Caco-2 (cell line): ENCODE results near the gene PEX1. TPM values are rescaled to one million over a fixed set of nuclear protein-coding genes. Genes with fewer than 3 reads are reported as not detected.

Experiments used
- BruUV-seq: library from RNA; stranded (reverse); fragments of 400-500 nt; replicated peaks from 2 replicates; lab custom pipeline; 2021; lab: Mats Ljungman, UMichigan
- CTCF ChIA-PET: fragments of 300-600 bp; sonication (Branson Sonifier 250); formaldehyde crosslinking; loops from one replicate; lab custom pipeline; 2022; ENCODE audit warnings: antibody characterized with exemption; lab: Charles Lee
- POLR2A ChIA-PET: fragments of 300-600 bp; sonication (Branson Sonifier 250); formaldehyde crosslinking; loops from one replicate; lab custom pipeline; 2022; ENCODE audit warnings: antibody characterized with exemption; lab: Charles Lee
- DNase-seq, 2 experiments: peaks; one replicate each; pipeline versions ENCODE4 v3.0.0 to v3.0.0-alpha.2; 2020 to 2022
- H3K27me3 ChIP-seq: replicated peaks from 2 replicates; pipeline ENCODE4 v1.6.0; 2011; ENCODE audit warnings: low read length; ENCODE audit not compliant: control insufficient read depth, insufficient read depth
- H3K36me3 ChIP-seq: 2 replicates; pipeline ENCODE4 v1.5.1; 2011; ENCODE audit warnings: low read length; ENCODE audit not compliant: control insufficient read depth, insufficient read depth
- H3K4me1 ChIP-seq: fragments of 250-450 bp; sonication (Bioruptor Pico); 2 replicates; pipeline ENCODE4 v1.5.1; 2020; ENCODE audit warnings: mild to moderate bottlenecking
- H3K4me3 ChIP-seq: 2 replicates; pipeline ENCODE4 v1.5.1; 2011; ENCODE audit warnings: low read depth, mild to moderate bottlenecking, control low read depth, low read length
- H3K9me3 ChIP-seq: fragments of 250-450 bp; sonication (Bioruptor Pico); 2 replicates; pipeline ENCODE4 v1.5.1; 2020; ENCODE audit warnings: mild to moderate bottlenecking, moderate library complexity
- H3K27ac Mint-ChIP-seq: one replicate; pipeline ENCODE4 v1.8.0; 2022; ENCODE audit warnings: mixed read lengths; ENCODE audit not compliant: unreplicated experiment
- H3K27me3 Mint-ChIP-seq: one replicate; pipeline ENCODE4 v1.8.0; 2022; ENCODE audit warnings: mixed read lengths; ENCODE audit not compliant: insufficient read depth, unreplicated experiment
- H3K36me3 Mint-ChIP-seq: one replicate; pipeline ENCODE4 v1.8.0; 2022; ENCODE audit warnings: mild to moderate bottlenecking, mixed read lengths; ENCODE audit not compliant: insufficient read depth, unreplicated experiment
- H3K4me1 Mint-ChIP-seq: one replicate; pipeline ENCODE4 v1.8.0; 2022; ENCODE audit warnings: low read depth, mixed read lengths; ENCODE audit not compliant: unreplicated experiment
- H3K4me3 Mint-ChIP-seq: one replicate; pipeline ENCODE4 v1.8.0; 2022; ENCODE audit warnings: mild to moderate bottlenecking, moderate library complexity, mixed read lengths; ENCODE audit not compliant: unreplicated experiment
- H3K9me3 Mint-ChIP-seq: one replicate; pipeline ENCODE4 v1.8.0; 2022; ENCODE audit warnings: mixed read lengths; ENCODE audit not compliant: unreplicated experiment
- intact Hi-C: fragments of 100-400 bp; cut with micrococcal nuclease; formaldehyde crosslinking; loops from one replicate; pipeline ENCODE4 v1.10.0; 2022; ENCODE audit not compliant: unreplicated experiment
- total RNA-seq: library from RNA; stranded (reverse); gene quantifications from 2 replicates; pipeline ENCODE4 v1.2.3, GENCODE V29; 2022
- TF ChIP-seq, protein P1 (sequence below), 2 experiments: fragments of 200-600 bp in 1 of 2; IDR thresholded peaks; 1 replicate in 1 of 2; 2 replicates in 1 of 2; pipeline versions ENCODE4 v1.5.1 to v1.8.0; 2011 to 2022; ENCODE audit warnings: antibody characterized with exemption in 1 of 2, control low read depth in 1 of 2, inconsistent platforms in 1 of 2, low read depth in 1 of 2, low read length in 1 of 2, mild to moderate bottlenecking in 1 of 2, moderate library complexity in 1 of 2; ENCODE audit not compliant: insufficient read depth in 1 of 2, severe bottlenecking in 1 of 2, unreplicated experiment in 1 of 2

Gene PEX1
- total RNA-seq, 1 experiment from 2014 or later: 20.1 TPM

- Mint-ChIP-seq H3K9me3 (no peaks in the 10 kb centered on the region), H3K36me3 (peaks cover 7% of the 10 kb centered on the region), H3K4me3 (no peak overlapping the region), H3K27ac (no peak overlapping the region), H3K27me3 (no peaks in the 10 kb centered on the region), H3K4me1 (peaks cover 22% of the 10 kb centered on the region)
- Histone ChIP-seq H3K36me3 (no peaks in the 10 kb centered on the region), H3K4me1 (peaks cover 26% of the 10 kb centered on the region), H3K27me3 (no peaks in the 10 kb centered on the region), H3K4me3 (no peak overlapping the region), H3K9me3 (peaks cover 3% of the 10 kb centered on the region; the same call in 1 of the 2 replicates)
- intact Hi-C loops: loop anchor here (5.0 kb wide), 1 partner anchor 580 kb away; the partner anchor contains the start of gene MTERF1
- DNase-seq: no peak
- BruUV-seq: no TSS peak
- TF ChIP-seq, protein P1, sequence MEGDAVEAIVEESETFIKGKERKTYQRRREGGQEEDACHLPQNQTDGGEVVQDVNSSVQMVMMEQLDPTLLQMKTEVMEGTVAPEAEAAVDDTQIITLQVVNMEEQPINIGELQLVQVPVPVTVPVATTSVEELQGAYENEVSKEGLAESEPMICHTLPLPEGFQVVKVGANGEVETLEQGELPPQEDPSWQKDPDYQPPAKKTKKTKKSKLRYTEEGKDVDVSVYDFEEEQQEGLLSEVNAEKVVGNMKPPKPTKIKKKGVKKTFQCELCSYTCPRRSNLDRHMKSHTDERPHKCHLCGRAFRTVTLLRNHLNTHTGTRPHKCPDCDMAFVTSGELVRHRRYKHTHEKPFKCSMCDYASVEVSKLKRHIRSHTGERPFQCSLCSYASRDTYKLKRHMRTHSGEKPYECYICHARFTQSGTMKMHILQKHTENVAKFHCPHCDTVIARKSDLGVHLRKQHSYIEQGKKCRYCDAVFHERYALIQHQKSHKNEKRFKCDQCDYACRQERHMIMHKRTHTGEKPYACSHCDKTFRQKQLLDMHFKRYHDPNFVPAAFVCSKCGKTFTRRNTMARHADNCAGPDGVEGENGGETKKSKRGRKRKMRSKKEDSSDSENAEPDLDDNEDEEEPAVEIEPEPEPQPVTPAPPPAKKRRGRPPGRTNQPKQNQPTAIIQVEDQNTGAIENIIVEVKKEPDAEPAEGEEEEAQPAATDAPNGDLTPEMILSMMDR (IDR thresholded peaks at IDR 0.05; ENCODE audit: insufficient read depth in 1 of 2, low read depth in 1 of 2, low read length in 1 of 2, severe bottlenecking in 1 of 2, unreplicated experiment in 1 of 2): no peak
- CTCF ChIA-PET: no interaction called here
- POLR2A ChIA-PET: no interaction called here
These were observed 65.8 kb downstream of the PEX1 start for GRCh38 chr7:92462560-92462959.

DNA sequence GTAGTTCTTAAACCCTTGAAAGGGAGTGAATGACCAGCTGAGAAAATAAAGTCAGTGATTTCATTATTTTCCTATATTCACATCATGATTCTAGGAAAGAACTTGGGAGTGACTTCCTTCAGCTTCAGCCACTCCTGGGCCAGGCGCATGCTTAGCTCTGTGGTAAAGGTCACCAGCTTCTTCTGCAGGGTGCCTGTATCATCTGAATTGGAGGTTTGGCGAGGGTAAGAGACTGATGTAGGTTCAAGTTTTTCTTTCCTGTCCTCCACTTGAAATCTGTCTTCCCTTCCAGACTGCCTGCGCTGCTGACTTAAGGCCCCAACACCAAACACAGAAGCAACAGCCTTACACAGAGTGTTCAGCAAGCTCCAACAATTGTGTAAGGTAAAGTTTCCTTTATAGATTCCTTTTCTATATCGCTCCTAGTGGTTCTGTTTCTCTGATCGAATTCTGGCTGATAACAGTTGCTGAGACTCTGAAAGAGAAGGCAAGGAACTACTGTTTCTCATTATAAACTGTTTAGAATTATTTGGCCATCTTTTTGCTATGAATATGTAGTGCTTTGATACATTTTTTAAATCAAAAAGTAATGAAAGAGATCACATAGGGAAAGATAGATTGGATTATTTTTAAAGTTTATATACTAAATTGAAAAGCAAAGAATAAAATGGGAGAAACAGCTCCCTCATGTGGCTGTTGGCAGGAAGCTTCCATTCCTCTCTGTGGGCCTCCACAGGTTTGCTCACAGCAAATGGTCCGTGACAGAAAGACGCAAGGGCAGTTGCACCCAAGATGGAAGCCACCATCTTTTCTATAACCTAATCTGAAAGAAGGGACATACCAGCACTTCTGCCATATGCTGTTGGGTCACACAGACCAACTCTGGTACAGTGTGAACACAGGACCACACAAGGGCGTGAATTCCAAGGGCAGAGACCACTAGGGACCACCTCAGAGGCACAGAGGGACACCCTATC lies 67.0 kb downstream of the PEX1 start:
- Histone ChIP-seq H3K27me3 (no peaks in the 10 kb centered on the region), H3K9me3 (no peaks in the 10 kb centered on the region), H3K4me1 (peaks cover 14% of the 10 kb centered on the region), H3K4me3 (no peak overlapping the region), H3K36me3 (no peaks in the 10 kb centered on the region)
- intact Hi-C loops: loop anchor here (1.0 to 5.0 kb wide), 2 partner anchors 37 to 579 kb away; partner anchors contain the start of gene MTERF1
- no peak overlapping the region for H3K4me3 Mint-ChIP-seq
- H3K4me1 Mint-ChIP-seq: peaks cover 22% of the 10 kb centered on the region
- POLR2A ChIA-PET: interaction anchor here (1.0 kb wide), 1 partner anchor 14 kb away, joined by 11 read pairs; the partner anchor contains the start of gene GATAD1
- H3K27me3 Mint-ChIP-seq: no peaks in the 10 kb centered on the region
- BruUV-seq: no TSS peak
- peaks cover 15% of the 10 kb centered on the region for H3K36me3 Mint-ChIP-seq
- DNase-seq: peak in 1 of 2 experiments; percentile 45
- H3K27ac Mint-ChIP-seq: no peak overlapping the region
- TF ChIP-seq, protein P1 (IDR thresholded peaks at IDR 0.05; ENCODE audit: insufficient read depth in 1 of 2, low read depth in 1 of 2, low read length in 1 of 2, severe bottlenecking in 1 of 2, unreplicated experiment in 1 of 2): peak; percentile 73 to 87
- CTCF ChIA-PET: interaction anchor here (0.6 to 2.0 kb wide), 6 partner anchors 11 to 67 kb away, joined by 3 to 16 read pairs (median 8); partner anchors contain the start of genes GATAD1, PEX1 and RBM48
- H3K9me3 Mint-ChIP-seq: no peaks in the 10 kb centered on the region

GRCh38 chr7:92460510-92460909 lies 67.8 kb downstream of the PEX1 start:
- no peak overlapping the region for H3K4me3 ChIP-seq
- DNase-seq: no peak
- peaks cover 11% of the 10 kb centered on the region for H3K4me1 ChIP-seq
- no peaks in the 10 kb centered on the region for H3K27me3 ChIP-seq
- no peak overlapping the region for H3K27ac Mint-ChIP-seq
- no peaks in the 10 kb centered on the region for H3K27me3 Mint-ChIP-seq
- no peaks in the 10 kb centered on the region for H3K9me3 Mint-ChIP-seq
- peaks cover 22% of the 10 kb centered on the region for H3K4me1 Mint-ChIP-seq
- ChIA-PET CTCF (interaction anchor here (0.6 to 2.0 kb wide), 5 partner anchors 13 to 68 kb away, joined by 3 to 16 read pairs (median 10); partner anchors contain the start of genes GATAD1, PEX1 and RBM48), POLR2A (no interaction called here)
- no peak overlapping the region for H3K4me3 Mint-ChIP-seq
- peaks cover 22% of the 10 kb centered on the region for H3K36me3 Mint-ChIP-seq
- TF ChIP-seq, protein P1 (IDR thresholded peaks at IDR 0.05; ENCODE audit: insufficient read depth in 1 of 2, low read depth in 1 of 2, low read length in 1 of 2, severe bottlenecking in 1 of 2, unreplicated experiment in 1 of 2): no peak
- H3K36me3 ChIP-seq: no peaks in the 10 kb centered on the region
- intact Hi-C loops: loop anchor here (5.0 kb wide), 1 partner anchor 578 kb away; the partner anchor contains the start of gene MTERF1
- no peaks in the 10 kb centered on the region for H3K9me3 ChIP-seq
- no TSS peak for BruUV-seq
